ENCODE data around the gene HBA2.
"Not testable (repeated sequence)": the region's sequence is repeated elsewhere in the genome, so short reads cannot be mapped to it uniquely, and the experiment has no call there.

HBA2 gene

DNA sequence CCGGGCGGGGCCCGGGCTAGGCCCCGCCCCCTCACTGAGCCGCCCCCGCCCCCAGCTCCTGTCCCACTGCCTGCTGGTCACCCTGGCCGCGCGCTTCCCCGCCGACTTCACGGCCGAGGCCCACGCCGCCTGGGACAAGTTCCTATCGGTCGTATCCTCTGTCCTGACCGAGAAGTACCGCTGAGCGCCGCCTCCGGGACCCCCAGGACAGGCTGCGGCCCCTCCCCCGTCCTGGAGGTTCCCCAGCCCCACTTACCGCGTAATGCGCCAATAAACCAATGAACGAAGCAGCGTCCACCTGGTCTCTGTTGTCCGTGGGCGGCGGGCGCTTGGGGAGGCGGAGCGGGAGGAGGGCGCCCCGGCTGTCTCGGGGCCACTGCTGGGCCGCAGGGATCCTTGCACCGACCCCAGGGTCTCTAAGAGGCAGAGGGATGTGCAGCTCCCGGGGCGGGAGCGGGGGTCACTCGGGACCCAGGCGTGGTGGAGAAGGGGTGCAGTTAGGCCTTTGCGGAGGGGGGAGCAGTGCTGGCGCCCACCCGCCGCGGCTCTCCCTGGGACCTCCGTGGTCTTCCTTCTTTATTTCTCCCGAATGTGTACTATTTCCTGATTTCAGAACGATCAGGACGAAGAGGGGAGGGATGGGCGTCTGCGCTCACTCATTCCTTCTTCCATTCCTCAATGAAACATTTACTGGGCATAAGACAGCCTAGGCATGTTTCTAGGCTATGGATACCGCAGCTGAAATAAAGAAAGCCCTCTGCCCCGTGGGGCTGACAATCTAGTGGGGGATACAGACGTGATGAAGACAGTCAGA lies 18.3 kb upstream of the HBA2 start:
- DNase-seq (ENCODE audit: low read depth in 1 of 2, low spot score in 1 of 2), result no peak

DNA sequence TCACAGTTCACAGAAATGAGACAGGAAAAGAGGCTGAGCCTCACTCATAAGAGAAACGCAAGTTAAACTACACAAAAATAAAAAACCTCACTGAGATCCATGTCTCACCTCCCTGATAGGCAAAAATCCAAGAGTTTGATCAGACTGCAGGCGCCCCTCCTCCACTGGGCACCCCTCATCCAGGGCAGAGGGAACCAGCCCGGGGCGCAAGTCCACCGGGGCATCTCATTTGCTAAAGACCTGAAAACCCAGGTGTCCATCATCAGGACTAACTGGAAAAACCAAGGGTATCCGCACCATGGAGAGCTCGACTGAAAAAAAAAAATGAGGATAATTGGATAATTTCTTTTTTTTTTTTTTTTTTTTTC lies 17.7 kb upstream of the HBA2 start:
- DNase-seq (ENCODE audit: low read depth in 1 of 2, low spot score in 1 of 2), result no peak

DNA sequence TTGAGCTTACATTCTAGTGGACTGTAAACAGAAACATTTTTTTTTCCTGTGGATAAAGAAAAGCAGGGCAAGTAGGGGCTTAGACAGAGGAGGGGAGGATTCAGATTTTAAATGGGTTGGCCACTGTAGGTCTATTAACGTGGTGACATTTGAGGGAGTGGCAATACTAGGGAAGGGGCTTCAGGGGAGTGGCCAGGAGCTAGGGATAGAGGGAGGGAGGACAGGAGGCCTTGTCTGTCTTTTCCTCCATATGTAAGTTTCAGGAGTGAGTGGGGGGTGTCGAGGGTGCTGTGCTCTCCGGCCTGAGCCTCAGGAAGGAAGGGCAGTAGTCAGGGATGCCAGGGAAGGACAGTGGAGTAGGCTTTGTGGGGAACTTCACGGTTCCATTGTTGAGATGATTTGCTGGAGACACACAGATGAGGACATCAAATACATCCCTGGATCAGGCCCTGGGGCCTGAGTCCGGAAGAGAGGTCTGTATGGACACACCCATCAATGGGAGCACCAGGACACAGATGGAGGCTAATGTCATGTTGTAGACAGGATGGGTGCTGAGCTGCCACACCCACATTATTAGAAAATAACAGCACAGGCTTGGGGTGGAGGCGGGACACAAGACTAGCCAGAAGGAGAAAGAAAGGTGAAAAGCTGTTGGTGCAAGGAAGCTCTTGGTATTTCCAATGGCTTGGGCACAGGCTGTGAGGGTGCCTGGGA lies 13.4 kb upstream of the HBA2 start:
- DNase-seq (ENCODE audit: low read depth in 1 of 2, low spot score in 1 of 2), result no peak

DNA sequence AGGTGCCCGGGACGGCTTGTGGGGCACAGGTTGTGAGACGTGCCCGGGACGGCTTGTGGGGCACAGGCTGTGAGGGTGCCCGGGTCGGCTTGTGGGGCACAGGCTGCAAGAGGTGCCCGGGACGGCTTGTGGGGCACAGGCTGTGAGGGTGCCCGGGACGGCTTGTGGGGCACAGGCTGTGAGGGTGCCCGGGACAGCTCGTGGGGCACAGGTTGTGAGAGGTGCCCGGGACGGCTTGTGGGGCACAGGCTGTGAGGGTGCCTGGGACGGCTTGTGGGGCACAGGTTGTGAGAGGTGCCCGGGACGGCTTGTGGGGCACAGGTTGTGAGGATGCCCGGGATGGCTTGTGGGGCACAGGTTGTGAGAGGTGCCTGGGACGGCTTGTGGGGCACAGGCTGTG lies 12.4 kb upstream of the HBA2 start:
- DNase-seq (ENCODE audit: low read depth in 1 of 2, low spot score in 1 of 2), result not testable (repeated sequence)

DNA sequence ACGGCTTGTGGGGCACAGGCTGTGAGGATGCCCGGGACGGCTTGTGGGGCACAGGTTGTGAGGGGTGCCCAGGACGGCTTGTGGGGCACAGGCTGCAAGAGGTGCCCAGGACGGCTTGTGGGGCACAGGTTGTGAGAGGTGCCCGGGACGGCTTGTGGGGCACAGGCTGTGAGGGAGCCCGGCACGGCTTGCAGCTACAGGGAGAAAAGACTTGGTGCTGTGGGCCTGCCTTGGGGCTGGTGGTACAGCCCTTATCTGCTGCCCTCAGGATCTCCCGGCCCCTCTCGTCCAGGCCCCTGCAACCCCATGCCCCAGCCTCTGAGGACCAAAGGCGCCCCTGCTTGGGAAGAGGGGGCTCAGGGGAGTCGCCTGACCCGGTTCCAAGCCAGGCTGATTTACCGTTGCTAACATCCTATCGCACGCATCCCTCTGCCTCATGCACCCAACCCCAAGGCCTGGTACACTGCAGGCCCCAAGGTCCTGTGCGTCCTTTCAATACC lies 11.9 kb upstream of the HBA2 start:
- DNase-seq (ENCODE audit: low read depth in 1 of 2, low spot score in 1 of 2), result no peak

DNA sequence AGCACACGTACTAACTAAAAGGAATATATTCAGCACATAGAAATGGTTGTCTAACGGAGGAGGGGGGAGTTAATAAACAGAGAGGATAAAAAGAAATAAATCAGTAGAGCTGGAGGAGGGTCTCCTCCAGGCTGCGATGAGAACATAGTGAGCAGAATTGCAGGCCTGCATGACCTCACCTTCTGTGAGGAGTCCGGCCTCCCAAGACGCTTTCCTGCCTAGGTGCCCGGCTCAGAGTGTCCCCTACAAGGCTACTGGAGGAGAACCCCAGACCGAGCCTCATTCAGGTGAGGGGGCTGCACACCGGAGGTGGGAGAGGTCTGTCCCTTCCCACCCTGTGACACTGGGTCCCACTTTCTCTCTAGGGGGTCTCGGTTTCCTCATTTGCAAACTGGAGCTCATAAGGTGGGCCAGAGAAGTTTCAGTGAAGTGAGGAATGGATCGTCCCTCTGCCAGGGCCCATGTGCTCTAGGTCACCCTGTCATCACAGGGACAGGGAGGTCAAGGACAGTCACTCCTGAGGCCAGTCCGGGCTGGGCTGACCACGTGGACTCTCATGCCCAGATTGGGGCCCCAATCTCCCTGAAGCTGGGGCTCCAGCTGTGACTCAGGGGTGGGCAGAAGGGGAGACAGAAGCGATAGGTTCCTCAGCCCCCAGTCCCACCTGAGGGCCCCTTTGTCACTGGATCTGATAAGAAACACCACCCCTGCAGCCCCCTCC lies 10.2 kb upstream of the HBA2 start:
- DNase-seq (ENCODE audit: low read depth in 1 of 2, low spot score in 1 of 2), result no peak

DNA sequence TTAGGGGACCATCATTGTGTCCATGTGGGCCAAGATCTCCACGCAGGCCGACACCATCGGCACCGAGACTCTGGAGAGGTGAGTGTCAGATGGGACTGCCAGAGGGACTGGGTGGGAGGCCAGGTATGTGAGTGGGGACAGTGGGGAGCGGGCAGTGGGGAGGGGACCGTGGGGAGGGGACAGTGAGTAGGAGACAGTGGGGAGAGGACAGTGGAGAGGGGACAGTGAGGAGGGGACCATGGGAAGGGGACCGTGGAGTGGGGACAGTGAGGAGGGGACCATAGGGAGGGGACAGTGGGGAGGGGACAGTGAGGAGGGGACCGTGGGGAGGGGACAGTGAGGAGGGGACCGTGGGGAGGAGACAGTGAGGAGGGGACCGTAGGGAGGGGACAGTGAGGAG lies 9.5 kb upstream of the HBA2 start:
- not testable (repeated sequence) for DNase-seq (ENCODE audit: low read depth in 1 of 2, low spot score in 1 of 2)

DNA sequence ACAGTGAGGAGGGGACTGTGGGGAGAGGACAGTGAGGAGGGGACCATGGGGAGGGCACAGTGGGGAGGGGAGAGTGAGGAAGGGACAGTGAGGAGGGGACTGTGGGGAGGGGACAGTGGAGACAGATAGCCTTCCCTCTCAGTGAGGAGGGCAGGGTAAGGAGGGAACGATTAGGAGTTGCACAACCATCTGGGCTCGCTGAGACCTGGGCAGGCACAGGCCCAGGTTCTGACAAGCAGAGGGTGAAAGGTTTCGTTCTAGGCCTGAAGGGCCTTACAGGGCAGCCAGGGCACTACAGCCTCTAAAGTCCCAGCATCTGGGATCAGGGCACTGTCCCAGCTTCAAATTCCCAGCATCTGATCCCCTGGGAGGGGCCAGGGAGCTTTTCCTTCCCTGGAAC lies 9.0 kb upstream of the HBA2 start:
- DNase-seq (ENCODE audit: low read depth in 1 of 2, low spot score in 1 of 2), result not testable (repeated sequence)

DNA sequence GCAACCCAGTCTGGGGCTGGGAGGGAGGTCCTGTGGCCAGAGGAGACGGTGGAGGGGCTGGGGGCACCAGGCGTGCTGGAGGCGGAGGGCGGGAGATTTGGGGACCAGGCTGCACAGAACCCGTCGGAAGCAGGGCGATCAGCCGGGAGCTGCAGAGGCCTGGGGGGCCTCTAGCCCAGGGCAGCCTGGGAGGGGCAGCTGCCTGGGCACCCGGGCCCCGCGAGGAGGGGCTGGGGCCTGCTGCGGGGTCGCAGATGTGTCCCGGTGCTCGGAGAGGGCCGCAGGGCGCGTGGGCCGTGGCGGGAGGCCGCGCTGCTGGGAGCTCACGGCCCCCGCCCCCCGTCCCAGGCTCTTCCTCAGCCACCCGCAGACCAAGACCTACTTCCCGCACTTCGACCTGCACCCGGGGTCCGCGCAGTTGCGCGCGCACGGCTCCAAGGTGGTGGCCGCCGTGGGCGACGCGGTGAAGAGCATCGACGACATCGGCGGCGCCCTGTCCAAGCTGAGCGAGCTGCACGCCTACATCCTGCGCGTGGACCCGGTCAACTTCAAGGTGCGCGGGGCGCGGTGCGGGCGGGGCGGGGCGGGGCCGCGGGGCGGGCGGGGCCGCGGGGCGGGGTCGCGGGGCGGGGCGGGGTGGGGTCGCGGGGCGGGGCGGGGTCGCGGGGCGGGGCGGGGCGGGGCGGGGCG lies 8.4 kb upstream of the HBA2 start:
- not testable (repeated sequence) for DNase-seq (ENCODE audit: low read depth in 1 of 2, low spot score in 1 of 2)

DNA sequence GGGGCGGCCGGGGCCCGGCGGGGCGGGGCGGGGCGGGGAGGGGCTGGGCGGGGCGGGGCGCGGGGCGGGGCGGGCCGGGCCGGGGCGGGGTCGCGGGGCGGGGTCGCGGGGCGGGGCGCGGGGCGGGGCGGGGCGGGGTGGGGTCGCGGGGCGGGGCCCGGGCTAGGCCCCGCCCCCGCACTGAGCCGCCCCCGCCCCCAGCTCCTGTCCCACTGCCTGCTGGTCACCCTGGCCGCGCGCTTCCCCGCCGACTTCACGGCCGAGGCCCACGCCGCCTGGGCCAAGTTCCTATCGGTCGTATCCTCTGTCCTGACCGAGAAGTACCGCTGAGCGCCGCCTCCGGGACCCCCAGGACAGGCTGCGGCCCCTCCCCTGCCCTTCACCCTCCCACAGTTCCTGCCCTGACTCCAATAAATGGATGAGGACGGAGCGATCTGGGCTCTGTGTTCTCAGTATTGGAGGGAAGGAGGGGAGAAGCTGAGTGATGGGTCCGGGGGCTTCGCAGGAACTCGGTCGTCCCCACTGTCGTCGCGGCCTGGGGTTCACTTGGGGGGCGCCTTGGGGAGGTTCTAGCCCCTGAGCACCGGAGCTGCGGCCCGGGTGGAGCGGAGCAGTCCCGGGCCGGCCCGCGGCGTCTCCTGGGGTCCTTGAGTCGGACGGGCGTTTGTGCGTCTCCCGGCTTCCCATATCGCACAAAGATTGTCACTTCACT lies 7.7 kb upstream of the HBA2 start:
- DNase-seq (ENCODE audit: low read depth in 1 of 2, low spot score in 1 of 2), result no peak

DNA sequence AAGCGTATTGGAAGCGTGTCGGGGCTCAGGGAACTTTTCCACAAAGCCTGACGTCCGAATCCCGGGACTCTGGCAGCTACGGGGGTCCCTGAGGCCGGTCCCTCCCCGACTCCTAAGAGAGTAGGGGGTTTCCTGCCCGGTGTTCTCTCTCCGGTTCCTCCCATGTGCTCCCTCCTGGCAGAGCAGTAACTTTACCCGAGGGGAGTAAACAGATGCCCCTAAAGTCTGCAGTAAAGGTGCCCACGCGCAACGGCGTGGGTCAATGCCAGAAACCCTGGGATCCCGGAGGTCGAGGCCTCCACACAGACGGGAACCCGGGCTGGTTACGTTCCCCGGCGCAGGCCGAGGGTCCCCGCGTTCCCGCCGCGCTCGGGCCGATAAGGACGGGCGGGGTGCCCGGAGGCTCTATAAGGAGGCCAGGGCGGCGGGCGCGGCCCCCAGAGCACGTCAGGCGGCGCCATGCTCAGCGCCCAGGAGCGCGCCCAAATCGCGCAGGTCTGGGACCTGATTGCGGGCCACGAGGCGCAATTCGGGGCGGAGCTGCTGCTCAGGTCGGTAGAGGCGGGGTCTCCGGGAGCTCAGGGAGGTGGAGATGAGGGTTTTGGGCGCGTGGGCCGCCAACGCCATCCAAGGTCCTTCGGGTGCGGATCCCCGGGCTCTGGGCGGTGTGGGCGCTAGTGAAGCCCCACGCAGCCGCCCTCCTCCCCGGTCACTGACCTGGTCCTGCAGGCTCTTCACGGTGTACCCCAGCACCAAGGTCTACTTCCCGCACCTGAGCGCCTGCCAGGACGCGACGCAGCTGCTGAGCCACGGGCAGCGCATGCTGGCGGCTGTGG lies 6.9 kb upstream of the HBA2 start, which contains the start of gene HBM:
Gene HBM, plus strand, starts transcription at position 440 of the 836 bp plus-strand sequence. Its CDS starts 20 bp downstream, at position 460.
- DNase-seq (ENCODE audit: low read depth in 1 of 2, low spot score in 1 of 2), result no peak

DNA sequence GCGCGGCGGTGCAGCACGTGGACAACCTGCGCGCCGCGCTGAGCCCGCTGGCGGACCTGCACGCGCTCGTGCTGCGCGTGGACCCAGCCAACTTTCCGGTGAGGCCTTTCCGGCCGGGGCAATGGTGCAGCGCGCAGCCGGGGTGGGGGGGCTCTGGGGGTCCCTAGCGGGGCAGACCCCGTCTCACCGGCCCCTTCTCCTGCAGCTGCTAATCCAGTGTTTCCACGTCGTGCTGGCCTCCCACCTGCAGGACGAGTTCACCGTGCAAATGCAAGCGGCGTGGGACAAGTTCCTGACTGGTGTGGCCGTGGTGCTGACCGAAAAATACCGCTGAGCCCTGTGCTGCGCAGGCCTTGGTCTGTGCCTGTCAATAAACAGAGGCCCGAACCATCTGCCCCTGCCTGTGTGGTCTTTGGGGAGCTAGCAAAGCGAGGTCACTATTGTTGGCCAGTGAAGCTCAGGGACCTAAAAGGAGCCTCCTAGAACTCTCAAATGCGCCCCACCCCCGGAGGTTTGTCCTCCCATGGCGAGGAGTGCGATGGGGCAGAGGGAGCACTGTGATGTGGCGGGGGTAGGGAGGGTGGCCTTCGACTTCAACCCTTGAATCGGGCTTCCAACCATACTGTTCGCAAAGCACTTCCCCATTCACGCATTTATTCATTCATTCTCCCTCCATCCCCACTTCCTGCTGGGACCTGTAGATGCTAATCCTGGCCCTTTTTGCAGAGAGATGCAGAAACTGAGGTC lies 6.1 kb upstream of the HBA2 start:
- DNase-seq (ENCODE audit: low read depth in 1 of 2, low spot score in 1 of 2), result no peak

DNA sequence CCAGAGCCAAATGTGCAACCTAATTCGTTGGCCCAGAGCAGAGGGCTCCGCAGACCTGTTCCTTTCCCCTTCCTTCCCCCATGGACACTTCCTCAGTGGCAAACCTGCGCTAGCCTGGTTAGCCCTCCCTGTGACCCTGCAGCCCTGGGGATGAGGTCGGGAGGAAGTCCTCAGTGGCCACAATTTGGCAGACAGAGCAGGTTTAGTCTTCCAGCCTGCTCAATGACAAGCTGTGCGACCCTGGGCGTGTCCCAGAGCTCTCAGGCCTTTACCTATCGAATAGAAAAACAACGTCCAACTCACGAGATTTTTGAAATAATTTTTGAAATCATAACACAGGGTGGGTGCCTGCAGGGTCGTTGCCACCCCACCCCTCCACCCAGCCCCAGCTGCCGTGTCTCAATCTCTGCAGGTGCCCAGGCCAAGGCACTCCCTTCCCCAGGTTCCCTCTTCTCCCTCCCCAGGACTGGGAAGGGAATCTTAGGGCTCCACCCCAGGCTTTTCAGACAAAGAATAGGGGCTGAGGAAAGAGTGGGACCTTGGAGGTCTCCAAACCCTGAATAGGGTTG lies 5.5 kb upstream of the HBA2 start:
- no peak for DNase-seq (ENCODE audit: low read depth in 1 of 2, low spot score in 1 of 2)

DNA sequence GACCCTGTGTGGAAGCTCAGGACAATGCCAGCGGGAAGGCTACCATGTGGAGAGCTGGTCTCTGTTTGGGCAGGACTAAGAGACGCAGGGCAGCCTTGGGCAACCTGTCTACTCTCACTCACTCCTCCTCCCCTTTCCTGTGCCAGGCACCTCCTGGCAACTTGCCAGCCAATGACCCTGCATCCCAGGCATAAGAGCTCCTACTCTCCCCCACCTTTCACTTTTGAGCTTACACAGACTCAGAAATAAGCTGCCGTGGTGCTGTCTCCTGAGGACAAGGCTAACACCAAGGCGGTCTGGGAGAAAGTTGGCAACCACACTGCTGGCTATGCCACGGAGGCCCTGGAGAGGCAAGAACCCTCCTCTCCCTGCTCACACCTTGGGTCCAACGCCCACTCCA lies 4.3 kb upstream of the HBA2 start:
- DNase-seq (ENCODE audit: low read depth in 1 of 2, low spot score in 1 of 2), result no peak

DNA sequence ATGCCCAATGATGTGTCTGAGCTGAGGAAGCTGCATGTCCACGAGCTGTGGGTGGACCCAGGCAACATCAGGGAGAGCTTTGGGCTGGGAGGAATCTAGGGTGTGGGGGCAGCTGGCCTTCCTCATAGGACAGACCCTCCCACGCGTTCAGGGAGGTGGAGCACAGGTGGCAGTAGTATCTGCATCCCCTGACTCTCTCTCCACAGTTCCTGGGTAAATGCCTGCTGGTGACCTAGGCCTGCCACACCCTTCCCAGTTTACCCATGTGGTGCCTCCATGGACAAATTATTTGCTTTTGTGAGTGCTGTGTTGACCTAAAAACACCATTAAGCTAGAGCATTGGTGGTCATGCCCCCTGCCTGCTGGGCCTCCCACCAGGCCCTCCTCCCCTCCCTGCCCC lies 3.7 kb upstream of the HBA2 start:
- DNase-seq (ENCODE audit: low read depth in 1 of 2, low spot score in 1 of 2), result no peak

DNA sequence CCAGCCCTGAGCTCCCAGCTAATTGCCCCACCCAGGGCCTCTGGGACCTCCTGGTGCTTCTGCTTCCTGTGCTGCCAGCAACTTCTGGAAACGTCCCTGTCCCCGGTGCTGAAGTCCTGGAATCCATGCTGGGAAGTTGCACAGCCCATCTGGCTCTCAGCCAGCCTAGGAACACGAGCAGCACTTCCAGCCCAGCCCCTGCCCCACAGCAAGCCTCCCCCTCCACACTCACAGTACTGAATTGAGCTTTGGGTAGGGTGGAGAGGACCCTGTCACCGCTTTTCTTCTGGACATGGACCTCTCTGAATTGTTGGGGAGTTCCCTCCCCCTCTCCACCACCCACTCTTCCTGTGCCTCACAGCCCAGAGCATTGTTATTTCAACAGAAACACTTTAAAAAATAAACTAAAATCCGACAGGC lies 2.6 kb upstream of the HBA2 start:
- DNase-seq (ENCODE audit: low read depth in 1 of 2, low spot score in 1 of 2), result not testable (repeated sequence)

DNA sequence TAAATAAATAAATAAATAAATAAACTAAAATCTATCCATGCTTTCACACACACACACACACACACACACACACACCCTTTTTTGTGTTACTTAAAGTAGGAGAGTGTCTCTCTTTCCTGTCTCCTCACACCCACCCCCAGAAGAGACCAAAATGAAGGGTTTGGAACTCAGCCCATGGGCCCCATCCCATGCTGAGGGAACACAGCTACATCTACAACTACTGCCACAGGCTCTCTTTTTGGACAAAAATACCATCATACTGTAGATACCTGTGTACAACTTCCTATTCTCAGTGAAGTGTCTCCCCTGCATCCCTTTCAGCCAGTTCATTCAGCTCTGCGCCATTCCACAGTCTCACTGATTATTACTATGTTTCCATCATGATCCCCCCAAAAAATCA lies 1.9 kb upstream of the HBA2 start:
- DNase-seq (ENCODE audit: low read depth in 1 of 2, low spot score in 1 of 2), result no peak

DNA sequence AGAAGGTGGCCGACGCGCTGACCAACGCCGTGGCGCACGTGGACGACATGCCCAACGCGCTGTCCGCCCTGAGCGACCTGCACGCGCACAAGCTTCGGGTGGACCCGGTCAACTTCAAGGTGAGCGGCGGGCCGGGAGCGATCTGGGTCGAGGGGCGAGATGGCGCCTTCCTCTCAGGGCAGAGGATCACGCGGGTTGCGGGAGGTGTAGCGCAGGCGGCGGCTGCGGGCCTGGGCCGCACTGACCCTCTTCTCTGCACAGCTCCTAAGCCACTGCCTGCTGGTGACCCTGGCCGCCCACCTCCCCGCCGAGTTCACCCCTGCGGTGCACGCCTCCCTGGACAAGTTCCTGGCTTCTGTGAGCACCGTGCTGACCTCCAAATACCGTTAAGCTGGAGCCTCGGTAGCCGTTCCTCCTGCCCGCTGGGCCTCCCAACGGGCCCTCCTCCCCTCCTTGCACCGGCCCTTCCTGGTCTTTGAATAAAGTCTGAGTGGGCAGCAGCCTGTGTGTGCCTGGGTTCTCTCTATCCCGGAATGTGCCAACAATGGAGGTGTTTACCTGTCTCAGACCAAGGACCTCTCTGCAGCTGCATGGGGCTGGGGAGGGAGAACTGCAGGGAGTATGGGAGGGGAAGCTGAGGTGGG lies 657 bp downstream of the HBA2 start:
- not testable (repeated sequence) for DNase-seq (ENCODE audit: low read depth in 1 of 2, low spot score in 1 of 2)
